Endothelial cell of umbilical vein (primary cell): ENCODE results near the gene P3H2. TPM values are rescaled to one million over a fixed set of nuclear protein-coding genes. Genes with fewer than 3 reads are reported as not detected.

Source experiments
- BruUV-seq: library from RNA; stranded (reverse); fragments of 400-500 nt; replicated peaks from 2 replicates; lab custom pipeline; 2021; lab: Mats Ljungman, UMichigan
- CTCF ChIA-PET: fragments of 300-600, 350-600 bp; sonication (Branson Sonifier 250); formaldehyde crosslinking; loops from one replicate; lab custom pipeline; 2021; ENCODE audit warnings: antibody characterized with exemption, inconsistent platforms; lab: Charles Lee
- POLR2A ChIA-PET: fragments of 300-600, 350-600 bp; sonication (Branson Sonifier 250); formaldehyde crosslinking; loops from one replicate; lab custom pipeline; 2021; ENCODE audit warnings: antibody characterized with exemption, inconsistent platforms; lab: Charles Lee
- DNase-seq: peaks from one replicate; pipeline ENCODE4 v3.0.0-alpha.2; 2011; ENCODE audit warnings: low read depth, low spot score
- FAIRE-seq: peaks from 2 replicates; lab custom pipeline; 2011; peaks lifted over from hg19 to GRCh38; lab: Jason Lieb, UNC
- H2AFZ ChIP-seq: 2 replicates; pipeline ENCODE4 v1.6.0; 2012; ENCODE audit warnings: low read depth, low read length, control low read depth, inconsistent platforms
- H3K27ac ChIP-seq: 2 replicates; pipeline ENCODE4 v1.5.1; 2011; ENCODE audit warnings: low read depth, mild to moderate bottlenecking, control low read depth, low read length, moderate library complexity; ENCODE audit not compliant: insufficient read depth
- H3K27me3 ChIP-seq, 2 experiments: 2 replicates each; pipeline versions ENCODE4 v1.6.0 to v1.6.1; 2011; ENCODE audit warnings: low read length in 2 of 2, mixed read lengths in 1 of 2; ENCODE audit not compliant: control insufficient read depth in 2 of 2, insufficient read depth in 2 of 2
- H3K36me3 ChIP-seq, 2 experiments: 2 replicates in 1 of 2; 3 replicates in 1 of 2; pipeline ENCODE4 v1.5.1; 2011; ENCODE audit warnings: low read length in 2 of 2, mild to moderate bottlenecking in 1 of 2, moderate library complexity in 1 of 2; ENCODE audit not compliant: control insufficient read depth in 2 of 2, insufficient read depth in 2 of 2; ENCODE audit errors: extremely low read depth in 1 of 2
- H3K4me1 ChIP-seq: 3 replicates; pipeline ENCODE4 v1.5.1; 2011; ENCODE audit warnings: mild to moderate bottlenecking, low read length; ENCODE audit not compliant: control insufficient read depth, insufficient read depth; ENCODE audit errors: extremely low read depth
- H3K4me2 ChIP-seq: 2 replicates; pipeline ENCODE4 v1.6.1; 2011; ENCODE audit warnings: low read length, control low read depth, mixed read lengths; ENCODE audit not compliant: insufficient read depth
- H3K4me3 ChIP-seq, 3 experiments: fragments of 200-600 bp in 1 of 3; sonication (generic), shearing (Covaris generic) in 1 of 3; replicated peaks in 1 of 3; 2 replicates each; pipeline ENCODE4 v1.5.1; 2011 to 2016; ENCODE audit warnings: control low read depth in 3 of 3, low read length in 3 of 3, mild to moderate bottlenecking in 2 of 3, inconsistent platforms in 1 of 3, low read depth in 1 of 3, moderate library complexity in 1 of 3; ENCODE audit not compliant: insufficient read depth in 1 of 3
- H3K79me2 ChIP-seq: 2 replicates; pipeline ENCODE4 v1.6.0; 2012; ENCODE audit warnings: low read length, inconsistent platforms; ENCODE audit not compliant: control insufficient read depth, insufficient read depth
- H3K9ac ChIP-seq: replicated peaks from 2 replicates; pipeline ENCODE3; 2011; ENCODE audit warnings: low read length, control low read depth; ENCODE audit not compliant: insufficient read depth; ENCODE audit errors: extremely low read depth
- H3K9me1 ChIP-seq: replicated peaks from 3 replicates; pipeline ENCODE4 v1.6.0; 2011; ENCODE audit warnings: mild to moderate bottlenecking, low read length; ENCODE audit not compliant: control insufficient read depth, insufficient read depth; ENCODE audit errors: extremely low read depth
- H3K9me3 ChIP-seq: replicated peaks from 2 replicates; pipeline ENCODE4 v1.5.1; 2012; ENCODE audit warnings: low read length, inconsistent platforms; ENCODE audit not compliant: control insufficient read depth, insufficient read depth
- H4K20me1 ChIP-seq: replicated peaks from 2 replicates; pipeline ENCODE3; 2011; ENCODE audit warnings: mild to moderate bottlenecking, low read length; ENCODE audit not compliant: control insufficient read depth, insufficient read depth; ENCODE audit errors: extremely low read depth
- CTCF ChIP-seq, 2 donors: IDR thresholded peaks; 1 replicate in 1 of 2; 2 replicates in 1 of 2; pipeline ENCODE4 v1.5.1; 2011; ENCODE audit warnings: low read length in 2 of 2, mild to moderate bottlenecking in 2 of 2, moderate library complexity in 2 of 2, control low read depth in 1 of 2, inconsistent platforms in 1 of 2, low read depth in 1 of 2; ENCODE audit not compliant: insufficient read depth in 1 of 2; ENCODE audit errors: extremely low read depth in 1 of 2
- EZH2 ChIP-seq: IDR thresholded peaks from 2 replicates; pipeline ENCODE4 v1.6.1; 2012; ENCODE audit warnings: borderline replicate concordance, low read depth, mild to moderate bottlenecking, moderate library complexity, low read length, inconsistent platforms; ENCODE audit not compliant: severe bottlenecking
- FOS ChIP-seq: IDR thresholded peaks from 2 replicates; pipeline ENCODE4 v1.6.1; 2011; ENCODE audit warnings: mild to moderate bottlenecking, low read length, moderate library complexity, borderline replicate concordance; ENCODE audit not compliant: insufficient read depth
- GATA2 ChIP-seq: IDR thresholded peaks from 2 replicates; pipeline ENCODE4 v1.7.0; 2011; ENCODE audit warnings: low read depth, mild to moderate bottlenecking, moderate library complexity, mixed read lengths, low read length; ENCODE audit not compliant: insufficient read length, insufficient read depth
- JUN ChIP-seq: IDR thresholded peaks from 2 replicates; pipeline ENCODE4 v1.6.1; 2011; ENCODE audit warnings: borderline replicate concordance, low read depth; ENCODE audit not compliant: insufficient read length, insufficient read depth
- MYC ChIP-seq: IDR thresholded peaks from one replicate; pipeline ENCODE4 v1.6.1; 2011; ENCODE audit warnings: mild to moderate bottlenecking, low read depth, low read length
- POLR2A ChIP-seq: IDR thresholded peaks from 2 replicates; pipeline ENCODE4 v1.6.1; 2012; ENCODE audit warnings: low read depth, mild to moderate bottlenecking, control low read depth, low read length
- POLR2AphosphoS5 ChIP-seq: IDR thresholded peaks from 2 replicates; pipeline ENCODE4 v1.6.1; 2012; ENCODE audit warnings: low read depth, mild to moderate bottlenecking, control low read depth, low read length, moderate library complexity; ENCODE audit not compliant: insufficient read depth
- dilution Hi-C: fragments of 300-500 bp; cut with MboI; formaldehyde crosslinking; loops from one replicate; pipeline ENCODE4 v1.15.0; 2019; ENCODE audit warnings: low sequenced_read_pairs; ENCODE audit not compliant: extremely low pct_ligation_motif_present
- intact Hi-C: fragments of 100-400 bp; cut with micrococcal nuclease; formaldehyde crosslinking; loops from one replicate; pipeline ENCODE4 v1.10.0; 2022
- polyA plus RNA-seq, 4 experiments: library from polyadenylated mRNA; depleted of rRNA in 3 of 4; stranded (reverse) in 3 of 4; unstranded in 1 of 4; fragments of >200 nt; gene quantifications; 2 replicates each; pipeline versions ENCODE4 v1.2.1 to v1.2.3, GENCODE V29; 2011 to 2012; ENCODE audit warnings: missing spikeins in 1 of 4
- total RNA-seq: library from RNA; stranded (reverse); gene quantifications from 2 replicates; pipeline ENCODE4 v1.2.3, GENCODE V29; 2021
- TF ChIP-seq, protein P1 (sequence below): IDR thresholded peaks from 2 replicates; pipeline ENCODE4 v1.6.1; 2011; ENCODE audit not compliant: insufficient read depth, insufficient read length

The P3H2 gene
- total and polyA plus RNA-seq, 2 donors (not counting 3 experiments of a cell fraction or from before 2014, with no cell fraction given) = 6.6 to 6.8 TPM

DNA sequence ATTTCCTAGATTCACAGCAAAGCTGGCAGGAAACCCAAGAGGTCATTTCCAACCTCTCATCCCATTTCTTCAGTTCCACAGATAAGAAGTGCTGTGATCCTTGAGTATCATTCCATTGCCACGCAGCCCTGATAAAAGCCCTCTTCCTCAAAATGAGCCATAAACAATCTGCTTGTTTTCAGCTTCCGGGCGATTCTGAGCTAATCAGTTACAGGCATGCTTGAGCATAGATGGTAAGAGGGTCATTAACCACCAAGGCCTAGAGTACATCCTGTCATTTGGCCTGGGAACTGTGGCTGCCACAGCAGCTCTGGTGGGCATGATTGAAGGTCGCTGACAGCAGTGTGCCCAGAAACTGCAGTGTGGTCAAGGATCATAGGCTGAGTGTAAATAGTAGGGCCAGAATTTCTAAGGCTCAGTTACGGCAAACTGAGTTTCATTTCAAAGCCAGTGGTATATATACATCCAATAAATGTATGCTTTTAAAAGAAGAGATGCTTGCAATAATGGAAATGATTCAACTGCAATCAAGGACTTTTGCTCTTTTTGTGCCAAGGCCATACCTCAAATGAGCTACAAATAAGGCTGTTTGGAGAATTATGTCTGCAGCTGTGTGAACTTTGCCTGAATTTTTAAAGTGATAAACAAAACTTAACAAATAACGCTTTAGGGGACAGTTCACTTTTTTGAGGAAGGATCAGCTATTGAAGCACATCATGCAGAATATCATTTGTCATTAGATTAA lies 47.3 kb downstream of the P3H2 start:
- H3K27me3 ChIP-seq = no peaks in the 10 kb centered on the region
- TF ChIP-seq GATA2 = peak; percentile 49
- TF ChIP-seq, protein P1, sequence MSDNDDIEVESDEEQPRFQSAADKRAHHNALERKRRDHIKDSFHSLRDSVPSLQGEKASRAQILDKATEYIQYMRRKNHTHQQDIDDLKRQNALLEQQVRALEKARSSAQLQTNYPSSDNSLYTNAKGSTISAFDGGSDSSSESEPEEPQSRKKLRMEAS = no peak
- H3K9me1 ChIP-seq = no peaks in the 10 kb centered on the region
- H4K20me1 ChIP-seq = no peaks in the 10 kb centered on the region
- BruUV-seq = no TSS peak
- peak overlapping the region; percentile 91 for H2AFZ ChIP-seq
- peak overlapping the region; percentile 20 for H3K27ac ChIP-seq
- H3K36me3 ChIP-seq = no peaks in the 10 kb centered on the region
- intact Hi-C loops = no loop called here
- POLR2A ChIA-PET = no interaction called here
- CTCF ChIA-PET = interaction anchor here (0.9 to 1.4 kb wide), 2 partner anchors 35 to 110 kb away, joined by 3 read pairs; no protein-coding TSS in a partner anchor
- peak overlapping the region; percentile 43 for H3K4me2 ChIP-seq
- H3K79me2 ChIP-seq = no peaks in the 10 kb centered on the region
- DNase-seq (peak; percentile 25), FAIRE-seq (peak; percentile 72)
- H3K4me3 ChIP-seq = no peak overlapping the region
- dilution Hi-C loops = no loop called here
- no peak overlapping the region for H3K9ac ChIP-seq
- peaks cover 21% of the 10 kb centered on the region for H3K4me1 ChIP-seq
- no peaks in the 10 kb centered on the region for H3K9me3 ChIP-seq

DNA sequence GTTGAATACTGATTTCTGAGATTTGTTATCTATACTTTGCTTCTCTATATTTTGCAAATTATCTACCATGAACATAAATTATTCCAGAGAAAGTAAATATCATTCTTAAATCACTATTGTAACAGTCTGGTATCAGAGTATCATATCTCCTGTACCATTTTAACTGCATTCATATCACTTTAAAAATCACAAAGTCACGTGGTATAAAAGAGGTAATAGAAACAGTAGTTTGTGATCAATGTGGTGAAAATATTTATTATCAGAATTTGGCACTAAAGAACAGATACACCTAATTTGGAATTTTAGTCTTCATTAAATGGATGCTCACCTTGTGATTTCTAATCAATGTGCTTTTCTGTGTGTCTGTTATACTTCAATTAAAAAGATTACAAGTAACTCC lies 47.8 kb downstream of the P3H2 start:
- H4K20me1 ChIP-seq = no peaks in the 10 kb centered on the region
- CTCF ChIA-PET = interaction anchor here (0.9 to 1.4 kb wide), 2 partner anchors 36 to 110 kb away, joined by 3 read pairs; no protein-coding TSS in a partner anchor
- no peak for FAIRE-seq
- no peaks in the 10 kb centered on the region for H3K9me1 ChIP-seq
- peak overlapping the region; percentile 91 for H2AFZ ChIP-seq
- POLR2A ChIA-PET = no interaction called here
- no TSS peak for BruUV-seq
- no peaks in the 10 kb centered on the region for H3K36me3 ChIP-seq
- no peak overlapping the region for H3K9ac ChIP-seq
- dilution Hi-C loops (no loop called here), intact Hi-C loops (no loop called here)
- peak overlapping the region; percentile 43 for H3K4me2 ChIP-seq
- peak overlapping the region; percentile 20 for H3K27ac ChIP-seq
- H3K79me2 ChIP-seq = no peaks in the 10 kb centered on the region
- TF ChIP-seq POLR2A = no peak
- TF ChIP-seq FOS = no peak
- TF ChIP-seq, protein P1 = no peak
- no peak for TF ChIP-seq JUN
- no peak for TF ChIP-seq EZH2
- TF ChIP-seq GATA2 = no peak
- no peak for TF ChIP-seq MYC
- no peak for TF ChIP-seq POLR2AphosphoS5
- no peak for TF ChIP-seq CTCF (IDR thresholded peaks at IDR 0.05; ENCODE audit: extremely low read depth in 1 of 2, insufficient read depth in 1 of 2, low read depth in 1 of 2, low read length in 2 of 2)
- no peaks in the 10 kb centered on the region for H3K27me3 ChIP-seq
- H3K4me3 ChIP-seq = no peak overlapping the region
- DNase-seq = no peak
- peaks cover 21% of the 10 kb centered on the region for H3K4me1 ChIP-seq
- no peaks in the 10 kb centered on the region for H3K9me3 ChIP-seq
